OCI-M2 (cell line): Measurements from ENCODE around the gene ATRN.
"Not testable (repeated sequence)": the region's sequence is repeated elsewhere in the genome, so short reads cannot be mapped to it uniquely, and the experiment has no call there.

Source experiments
- DNase-seq: peaks from one replicate; lab custom pipeline; 2025; ENCODE audit not compliant: unreplicated experiment; lab: John Stamatoyannopoulos, UW

The ATRN gene

GRCh38 chr20:3470627-3471396 is at the start of gene ATRN:
ATRN (plus strand) TSS chr20:3471018; CDS start chr20:3471108, 90 bp downstream.
- peak; percentile 52 for DNase-seq

GRCh38 chr20:3421985-3422384 is 48.8 kb upstream of the ATRN start:
- DNase-seq, result no peak

DNA sequence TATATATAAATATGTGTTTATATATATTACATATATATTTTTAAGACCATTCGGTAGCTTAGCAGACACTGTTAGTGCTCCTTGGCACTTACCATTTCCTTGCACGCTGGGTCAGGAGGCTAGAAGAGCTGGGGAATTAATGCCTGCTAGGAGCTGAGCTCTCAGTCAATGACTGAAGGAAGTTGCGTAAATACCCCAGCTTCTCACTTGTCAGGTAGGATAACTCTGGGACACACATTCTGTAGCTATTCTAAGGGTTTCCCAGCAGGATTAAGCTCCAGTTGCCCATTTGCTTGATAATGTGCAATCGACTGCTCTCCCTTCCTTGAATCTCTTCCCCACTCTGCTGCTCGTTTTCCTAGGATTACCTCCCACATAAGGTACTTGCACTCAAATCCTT is 47.7 kb upstream of the ATRN start:
- no peak for DNase-seq

DNA sequence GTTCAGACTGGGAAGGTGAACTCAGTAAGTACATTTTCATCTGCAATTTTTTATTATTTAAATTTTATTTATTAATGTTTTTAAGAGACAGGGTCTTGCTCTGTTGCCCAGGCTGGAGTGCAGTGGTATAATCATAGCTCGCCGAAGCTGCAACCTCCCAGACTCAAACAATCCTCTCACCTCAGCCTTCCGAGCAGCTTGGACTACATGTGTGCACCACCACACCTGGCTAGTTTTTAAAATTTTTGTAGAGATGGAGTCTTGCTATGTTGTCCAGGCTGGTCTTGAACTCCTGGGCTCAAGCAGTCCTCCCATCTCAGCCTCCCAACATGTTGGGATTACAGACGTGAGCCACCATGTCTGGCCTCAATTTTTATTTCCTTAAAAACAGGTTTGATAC is 44.1 kb upstream of the ATRN start:
- DNase-seq, result not testable (repeated sequence)

DNA sequence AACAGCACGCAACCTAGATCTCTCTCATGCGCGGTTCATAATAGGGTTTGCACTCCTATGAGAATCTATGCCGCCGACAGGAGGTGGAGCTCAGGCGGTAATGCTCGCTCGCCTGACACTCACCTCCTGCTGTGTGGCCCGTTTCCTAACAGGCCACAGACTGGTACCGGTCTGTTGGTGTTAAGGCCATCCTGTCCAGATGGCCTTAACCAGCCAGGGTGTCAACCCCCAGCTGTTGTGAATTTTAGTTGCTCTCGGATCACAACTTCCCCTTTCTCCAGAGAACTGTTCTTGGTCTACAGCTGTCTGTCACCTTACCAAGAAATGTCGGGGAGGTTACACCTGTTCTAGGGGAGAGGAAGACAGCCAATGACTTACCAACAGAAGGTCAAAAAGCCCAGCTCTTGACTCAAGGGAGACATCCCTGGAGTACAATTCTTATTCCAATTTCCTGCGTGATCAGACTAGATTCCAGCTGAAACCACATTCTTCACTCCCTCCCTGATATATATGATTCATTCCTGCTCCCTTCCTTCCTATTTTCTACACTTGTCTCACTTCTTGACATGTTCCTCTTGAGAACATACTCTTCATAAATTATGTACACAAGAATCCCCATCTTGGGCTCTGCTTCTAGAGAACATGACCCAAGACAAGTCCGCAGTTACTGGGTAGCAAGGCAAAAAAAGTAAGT is 40.3 kb upstream of the ATRN start:
- DNase-seq, result no peak

DNA sequence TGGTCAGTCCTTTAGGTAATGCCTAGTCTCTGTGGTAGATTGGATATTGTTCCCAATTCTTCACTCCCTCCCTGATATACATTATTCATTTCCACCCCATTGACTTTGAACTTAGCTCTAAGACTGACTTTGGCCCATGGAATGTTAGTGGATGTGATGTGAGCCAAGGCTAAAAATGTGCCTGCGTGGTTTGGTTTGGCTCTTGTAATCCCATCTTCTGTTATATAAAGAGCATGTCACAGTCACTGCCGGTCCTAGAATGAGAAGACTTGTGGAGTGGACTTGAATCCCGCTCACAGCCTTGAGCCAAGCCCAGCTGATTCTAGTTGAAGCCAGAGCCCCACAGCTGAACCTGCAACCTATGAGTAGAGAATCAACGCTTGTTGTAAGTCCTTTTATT is 39.7 kb upstream of the ATRN start:
- DNase-seq, result no peak

DNA sequence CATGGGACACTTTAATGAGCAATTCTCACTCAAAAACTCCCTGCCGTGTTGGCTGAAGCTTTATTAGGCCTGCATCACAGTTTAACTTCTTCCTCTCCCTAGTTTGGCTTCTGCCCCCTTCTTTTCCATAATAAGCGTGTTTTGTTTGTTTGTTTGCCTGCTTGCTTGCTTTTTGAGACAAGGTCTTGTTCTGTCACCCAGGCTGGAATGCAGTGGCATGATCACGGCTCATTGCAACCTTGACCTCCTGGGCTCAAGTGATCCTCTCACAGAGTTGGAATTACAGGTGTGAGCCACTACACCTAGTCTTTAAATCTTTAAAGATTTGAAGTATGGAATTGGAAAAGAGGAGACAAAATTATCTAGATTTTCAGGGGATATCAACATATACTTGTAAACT is 38.0 kb upstream of the ATRN start:
- no peak for DNase-seq

GRCh38 chr20:3433744-3434143 is 37.1 kb upstream of the ATRN start:
- DNase-seq, result no peak

GRCh38 chr20:3434232-3434631 is 36.6 kb upstream of the ATRN start:
- DNase-seq, result no peak

DNA sequence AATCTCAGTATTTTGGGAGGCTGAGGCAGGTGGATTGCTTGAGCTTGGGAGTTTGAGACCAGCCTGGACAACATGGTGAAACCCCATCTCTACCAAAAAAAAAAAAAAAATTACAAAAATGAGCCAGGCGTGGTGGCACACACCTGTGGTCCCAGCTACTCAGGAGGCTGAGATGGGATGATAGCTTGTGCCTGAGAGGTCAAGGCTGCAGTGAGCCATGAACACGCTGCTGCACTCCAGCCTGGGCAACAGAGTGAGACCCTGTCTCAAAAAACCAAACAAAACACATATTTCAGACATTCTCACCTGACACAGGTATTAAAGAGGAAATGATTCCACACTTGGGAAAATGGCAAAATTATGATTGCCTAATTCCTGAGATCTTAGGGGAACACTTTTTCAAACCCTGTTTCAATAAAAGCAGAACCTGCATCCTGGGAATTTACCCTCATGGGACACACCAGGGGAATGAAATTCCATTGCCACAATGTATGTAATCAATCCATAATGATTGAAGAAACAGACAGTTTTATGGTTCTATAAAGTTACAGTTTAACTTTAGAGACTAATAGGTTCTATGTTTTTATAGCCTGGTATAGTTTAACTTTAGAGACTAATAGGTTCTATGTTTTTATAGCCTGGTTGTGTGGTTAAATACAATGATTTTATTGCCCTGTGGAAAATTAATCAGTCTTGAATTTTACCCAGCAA is 33.8 kb upstream of the ATRN start:
- no peak for DNase-seq

GRCh38 chr20:3446779-3447178 is 24.0 kb upstream of the ATRN start:
- DNase-seq, result no peak

DNA sequence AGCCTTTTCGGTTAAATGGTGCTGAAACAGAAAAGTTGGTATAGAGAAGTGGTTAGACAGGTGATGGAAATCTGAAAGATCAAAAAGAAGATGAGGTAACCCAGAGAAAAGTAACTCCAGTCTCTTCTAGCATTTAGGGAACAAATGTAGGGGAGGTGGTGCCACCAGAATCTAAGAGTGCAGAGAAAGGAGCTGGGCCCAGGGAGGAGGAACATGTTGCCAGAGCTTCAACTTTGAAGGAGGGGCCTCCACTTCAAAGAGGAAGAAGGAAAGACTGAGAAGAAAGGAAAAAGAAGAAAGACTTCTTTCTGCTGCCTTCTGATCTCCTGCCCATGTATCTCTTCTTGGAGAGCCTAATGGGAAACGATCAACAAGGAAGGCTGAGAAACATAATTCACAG is 23.5 kb upstream of the ATRN start:
- DNase-seq, result no peak

GRCh38 chr20:3449319-3449718 is 21.5 kb upstream of the ATRN start:
- no peak for DNase-seq

DNA sequence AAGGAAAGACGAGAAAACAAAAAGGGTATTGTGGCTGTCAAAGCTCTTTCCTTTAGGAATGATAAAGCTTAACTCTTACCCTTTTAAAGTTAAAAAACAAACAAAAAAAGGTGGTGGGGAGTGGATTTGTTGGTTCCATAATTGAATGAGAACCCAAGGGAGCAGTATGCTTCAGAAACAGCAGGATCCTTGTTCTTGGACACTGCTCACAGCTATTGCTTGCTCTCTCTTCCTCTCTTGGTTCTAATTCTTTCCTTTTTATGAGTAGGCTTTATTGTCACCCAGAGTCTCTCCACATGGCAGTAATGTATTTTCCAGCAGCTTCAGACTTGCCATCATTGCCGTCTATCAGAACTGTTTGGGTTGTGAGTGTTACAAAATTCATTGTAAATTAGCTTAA is 18.7 kb upstream of the ATRN start:
- no peak for DNase-seq

DNA sequence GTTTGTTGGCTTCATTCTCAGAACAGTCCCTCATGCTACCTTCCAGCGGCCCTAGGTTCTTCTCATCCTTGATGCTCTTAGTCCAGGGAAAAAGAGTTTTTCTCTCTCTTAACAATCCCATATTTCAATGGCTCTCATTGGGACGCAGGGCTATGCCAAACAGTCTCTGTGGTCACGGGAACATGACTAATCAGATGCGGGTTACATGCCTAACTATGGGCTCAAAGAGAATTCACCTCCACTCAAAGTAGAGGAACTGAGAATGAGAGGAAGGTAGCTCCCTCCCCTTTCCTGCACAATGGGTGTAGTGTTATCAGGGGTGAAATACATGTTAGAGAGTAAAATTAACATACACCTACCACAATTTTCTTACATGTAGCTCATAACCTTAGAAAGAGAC is 18.1 kb upstream of the ATRN start:
- no peak for DNase-seq

DNA sequence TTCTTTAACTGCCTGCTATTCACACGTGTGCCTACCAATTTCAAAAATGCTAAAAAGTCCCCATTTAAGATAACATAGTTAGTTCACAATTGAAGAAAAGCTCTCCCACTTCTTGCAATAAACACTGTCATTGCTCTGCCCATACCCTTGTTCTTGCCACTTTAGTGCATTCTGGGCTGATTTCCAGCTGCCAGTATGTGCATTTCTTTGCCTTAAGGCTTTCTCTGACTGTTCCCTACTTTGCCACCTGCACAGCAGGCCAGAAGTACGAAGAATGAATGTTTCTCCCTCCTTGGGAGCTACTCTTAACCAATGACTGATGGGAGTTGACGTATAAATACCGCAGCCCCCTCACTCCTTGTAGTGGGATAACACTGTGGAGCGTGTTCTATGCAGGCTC is 16.0 kb upstream of the ATRN start:
- DNase-seq, result no peak

GRCh38 chr20:3456648-3457047 is 14.2 kb upstream of the ATRN start:
- DNase-seq, result no peak

GRCh38 chr20:3459881-3460307 is 10.9 kb upstream of the ATRN start:
- DNase-seq, result no peak

DNA sequence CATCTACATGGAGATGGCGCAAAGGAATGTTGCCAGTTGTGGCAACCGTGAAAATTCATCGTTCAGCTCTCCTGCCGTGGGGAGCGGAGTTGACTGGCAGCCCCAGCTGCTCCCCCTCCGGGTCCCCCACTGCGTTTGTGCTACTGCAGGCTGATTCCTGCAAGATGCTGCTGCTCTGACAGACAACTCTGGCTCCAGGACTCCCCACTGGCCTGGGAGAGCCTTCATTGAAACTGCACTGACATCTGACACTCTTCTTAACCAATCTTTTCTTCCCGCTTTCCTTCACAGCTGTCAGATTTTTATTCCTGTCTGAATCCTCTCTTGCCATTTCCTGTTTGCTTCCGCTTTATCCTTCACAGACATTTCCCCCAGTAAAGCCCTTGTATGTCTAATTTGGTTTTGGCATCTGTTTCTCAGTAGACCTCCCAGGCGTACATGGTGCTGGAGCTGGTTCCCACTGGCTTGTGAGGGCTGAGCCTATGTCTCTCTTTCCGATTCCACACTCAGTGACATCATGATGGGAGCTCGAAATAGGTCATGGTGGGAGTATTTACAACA is 9.5 kb upstream of the ATRN start:
- DNase-seq, result no peak

DNA sequence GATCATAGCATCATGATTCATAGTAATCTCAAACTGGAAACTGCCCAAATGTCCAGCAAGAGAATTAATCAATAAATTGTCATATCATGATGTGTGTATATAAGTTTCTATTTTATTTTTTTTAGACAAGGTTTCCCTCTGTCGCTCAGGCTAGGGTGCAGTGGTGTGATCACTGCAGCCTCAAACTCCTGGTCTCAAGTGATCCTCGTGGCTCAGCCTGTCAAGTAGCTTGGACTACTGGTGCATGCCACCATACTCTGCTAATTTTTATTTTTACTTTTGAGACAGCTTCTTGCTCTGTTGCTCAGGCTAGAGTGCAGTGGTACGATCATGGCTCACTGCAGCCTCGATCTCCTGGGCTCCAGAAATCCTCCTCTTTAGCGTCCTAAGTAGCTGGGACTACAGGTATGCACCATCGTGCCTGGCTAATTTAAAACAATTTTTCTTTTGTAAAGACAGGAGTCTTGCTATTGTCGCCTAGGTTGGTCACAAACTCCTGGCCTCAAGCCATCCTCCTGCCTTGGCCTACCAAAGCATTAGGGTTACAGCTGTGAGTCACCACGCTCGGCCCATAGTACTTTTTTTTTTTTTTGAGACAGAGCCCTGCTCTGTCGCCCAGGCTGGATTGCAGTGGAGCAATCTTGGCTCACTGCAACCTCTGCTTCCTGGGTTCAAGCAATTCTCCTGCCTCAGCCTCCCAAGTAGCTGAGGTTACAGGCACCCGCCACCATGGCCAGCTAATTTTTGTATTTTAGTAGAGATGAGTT is 8.7 kb upstream of the ATRN start:
- no peak for DNase-seq

- no peak for DNase-seq
Measured at GRCh38 chr20:3464166-3464565, 6.7 kb upstream of the ATRN start.
